MM.1S (cell line): Measurements from ENCODE around the gene TBL1XR1.

Experiments used
- CTCF ChIP-seq: fragments of 300-600 bp; sonication (generic); IDR thresholded peaks from 2 replicates; pipeline ENCODE4 v1.5.1; 2016; ENCODE audit warnings: antibody characterized with exemption, low read length, mixed read lengths
- EZH2 ChIP-seq: fragments of 300-600 bp; sonication (generic); optimal IDR thresholded peaks from 2 replicates; pipeline ENCODE3; 2017; ENCODE audit warnings: low read depth, mild to moderate bottlenecking, antibody characterized with exemption, low read length, mixed read lengths

DNA sequence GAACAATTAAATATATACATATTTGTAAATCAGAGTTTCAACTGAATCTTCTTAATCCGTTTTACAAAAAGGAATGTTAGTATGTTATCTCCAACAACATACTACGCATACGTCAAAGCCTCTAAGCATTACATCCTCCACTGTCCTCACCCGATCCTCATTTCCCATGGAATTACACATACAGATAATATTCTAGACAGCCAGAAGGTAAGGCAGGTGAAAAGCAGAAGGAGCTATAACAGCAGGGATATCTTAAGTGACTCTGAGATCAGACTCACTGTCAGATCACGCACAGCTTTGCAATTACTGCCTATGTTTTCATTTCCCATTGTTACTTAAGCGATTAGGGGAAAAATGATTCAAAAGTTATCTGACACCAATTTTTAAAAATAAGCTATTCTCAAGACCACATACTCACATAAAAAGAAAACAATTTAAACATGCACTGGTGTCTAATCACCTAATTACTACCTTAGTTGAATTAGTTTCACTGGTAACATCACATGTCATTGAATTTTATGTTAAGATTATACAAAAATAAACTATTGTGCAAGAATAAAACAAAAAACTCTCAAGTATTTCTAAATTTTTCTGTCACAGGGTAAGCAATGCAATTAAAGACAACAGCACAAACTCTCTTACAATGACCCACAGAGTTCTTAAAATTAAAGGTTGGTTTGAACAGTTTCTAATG is 92.8 kb downstream of the TBL1XR1 start:
- no peak for TF ChIP-seq CTCF
- TF ChIP-seq EZH2 = no peak
